ENCODE results near the gene MRPL23.

MRPL23 gene

GRCh38 chr11:1946812-1947484 is at the start of gene MRPL23:
MRPL23 (plus strand) TSS chr11:1947332; CDS start chr11:1947363, 31 bp downstream.
- no peak for DNase-seq

- no peak for DNase-seq
Observed at GRCh38 chr11:1899090-1899489, 48.0 kb upstream of the MRPL23 start.

GRCh38 chr11:1899686-1900085 is 47.4 kb upstream of the MRPL23 start:
- no peak for DNase-seq

- DNase-seq = no peak
Observed at GRCh38 chr11:1906181-1906580, 41.0 kb upstream of the MRPL23 start.

- no peak for DNase-seq
Observed at GRCh38 chr11:1906611-1907423, 40.3 kb upstream of the MRPL23 start.

- DNase-seq = peak; percentile 90
Observed at GRCh38 chr11:1908618-1909017, 38.5 kb upstream of the MRPL23 start.

GRCh38 chr11:1909524-1909923 is 37.6 kb upstream of the MRPL23 start:
- DNase-seq = no peak

GRCh38 chr11:1912289-1912878 is 34.7 kb upstream of the MRPL23 start:
- DNase-seq = no peak

GRCh38 chr11:1913271-1914060 is 33.7 kb upstream of the MRPL23 start:
- no peak for DNase-seq

- DNase-seq = no peak
Observed at GRCh38 chr11:1915795-1916131, 31.4 kb upstream of the MRPL23 start.

- DNase-seq = peak; percentile 23
Observed at GRCh38 chr11:1916132-1916985, 30.8 kb upstream of the MRPL23 start.

GRCh38 chr11:1916986-1917522 is 30.1 kb upstream of the MRPL23 start:
- peak; percentile 68 for DNase-seq

GRCh38 chr11:1917523-1918435 is 29.4 kb upstream of the MRPL23 start:
- peak; percentile 29 for DNase-seq

- DNase-seq = peak; percentile 27
Observed at GRCh38 chr11:1918436-1919315, 28.5 kb upstream of the MRPL23 start.

GRCh38 chr11:1919391-1920127 is 27.6 kb upstream of the MRPL23 start, which contains the start of gene TNNT3:
TNNT3 (plus strand) TSS chr11:1919703; CDS start chr11:1922875, 3,172 bp downstream.
- DNase-seq = peak; percentile 68

GRCh38 chr11:1920128-1920908 is 26.8 kb upstream of the MRPL23 start:
- no peak for DNase-seq

- peak; percentile 72 for DNase-seq
Observed at GRCh38 chr11:1920909-1921573, 26.1 kb upstream of the MRPL23 start.
